Jurkat, Clone E6-1 (cell line): ENCODE data around the gene LRMDA.
A peak's percentile ranks its signal among the peaks of the same experiment; 100 is the strongest.

Experiments used
- DNase-seq: peaks from one replicate; pipeline ENCODE4 v3.0.0-alpha.2; 2011; ENCODE audit warnings: low read depth, low spot score
- H3K4me3 ChIP-seq: 2 replicates; pipeline ENCODE4 v1.5.1; 2011; ENCODE audit warnings: mild to moderate bottlenecking, low read length, control low read depth, moderate library complexity

The LRMDA gene

GRCh38 chr10:76296957-76297356 is 865.5 kb downstream of the LRMDA start:
- no peak for DNase-seq
- no peak overlapping the region for H3K4me3 ChIP-seq

GRCh38 chr10:76297358-76297757 is 865.9 kb downstream of the LRMDA start:
- no peak for DNase-seq
- H3K4me3 ChIP-seq: no peak overlapping the region

- H3K4me3 ChIP-seq: no peak overlapping the region
- DNase-seq: no peak
Observed at GRCh38 chr10:76297780-76298281, 866.4 kb downstream of the LRMDA start.

- no peak for DNase-seq
- no peak overlapping the region for H3K4me3 ChIP-seq
Observed at GRCh38 chr10:76298329-76298728, 866.9 kb downstream of the LRMDA start.

- H3K4me3 ChIP-seq: no peak overlapping the region
- DNase-seq: no peak
Observed at GRCh38 chr10:76299501-76299900, 868.1 kb downstream of the LRMDA start.

- no peak overlapping the region for H3K4me3 ChIP-seq
- DNase-seq: no peak
Observed at GRCh38 chr10:76301211-76301610, 869.8 kb downstream of the LRMDA start.

GRCh38 chr10:76301950-76302349 is 870.5 kb downstream of the LRMDA start:
- H3K4me3 ChIP-seq: no peak overlapping the region
- no peak for DNase-seq

- DNase-seq: no peak
Observed at GRCh38 chr10:76302481-76302880, 871.1 kb downstream of the LRMDA start.

GRCh38 chr10:76302961-76303630 is 871.7 kb downstream of the LRMDA start:
- DNase-seq: no peak
- no peak overlapping the region for H3K4me3 ChIP-seq

More at GRCh38 chr10:76302481-76302880, 871.1 kb downstream of the LRMDA start:
- no peak overlapping the region for H3K4me3 ChIP-seq

GRCh38 chr10:76303682-76304316 is 872.4 kb downstream of the LRMDA start:
- peak; percentile 52 for DNase-seq
- H3K4me3 ChIP-seq: no peak overlapping the region

- no peak for DNase-seq
- H3K4me3 ChIP-seq: no peak overlapping the region
Observed at GRCh38 chr10:76305930-76306615, 874.6 kb downstream of the LRMDA start.

- H3K4me3 ChIP-seq: no peak overlapping the region
- DNase-seq: no peak
Observed at GRCh38 chr10:76306856-76307255, 875.4 kb downstream of the LRMDA start.

- no peak overlapping the region for H3K4me3 ChIP-seq
- DNase-seq: no peak
Observed at GRCh38 chr10:76309070-76309469, 877.6 kb downstream of the LRMDA start.

- DNase-seq: no peak
- H3K4me3 ChIP-seq: no peak overlapping the region
Observed at GRCh38 chr10:76309741-76310587, 878.5 kb downstream of the LRMDA start.

- DNase-seq: no peak
Observed at GRCh38 chr10:76310588-76311080, 879.2 kb downstream of the LRMDA start.

GRCh38 chr10:76311752-76312636 is 880.6 kb downstream of the LRMDA start:
- H3K4me3 ChIP-seq: no peak overlapping the region
- DNase-seq: peak; percentile 23

More at GRCh38 chr10:76310588-76311080, 879.2 kb downstream of the LRMDA start:
- H3K4me3 ChIP-seq: no peak overlapping the region

GRCh38 chr10:76315240-76315639 is 883.8 kb downstream of the LRMDA start:
- DNase-seq: no peak
- no peak overlapping the region for H3K4me3 ChIP-seq

- no peak for DNase-seq
- no peak overlapping the region for H3K4me3 ChIP-seq
Observed at GRCh38 chr10:76316234-76316633, 884.8 kb downstream of the LRMDA start.
